OCI-LY3 (cell line): ENCODE data around the gene DOLK.

Experiments
- H2AFZ ChIP-seq: fragments of 200-600, 300-600 bp; shearing (Covaris generic); 2 replicates; pipeline ENCODE4 v1.6.0; 2014; ENCODE audit warnings: antibody characterized with exemption, low read depth, low read length
- H3K27ac ChIP-seq: fragments of 200-600, 300-600 bp; sonication (generic); 2 replicates; pipeline ENCODE4 v1.5.1; 2014; ENCODE audit warnings: mild to moderate bottlenecking, low read length, moderate library complexity, mixed read lengths
- H3K27me3 ChIP-seq: fragments of 200-600, 300-600 bp; sonication (generic); 2 replicates; pipeline ENCODE4 v1.6.1; 2014; ENCODE audit warnings: low read depth, low read length, mixed read lengths
- H3K36me3 ChIP-seq: fragments of 200-600, 300-600 bp; sonication (generic); replicated peaks from 2 replicates; pipeline ENCODE3; 2014; ENCODE audit warnings: low read depth, low read length, mixed read lengths
- H3K4me1 ChIP-seq: fragments of 300-600, 200-600 bp; sonication (generic); 2 replicates; pipeline ENCODE4 v1.6.1; 2014; ENCODE audit warnings: low read length, mixed read lengths
- H3K4me2 ChIP-seq: fragments of 200-600, 300-600 bp; sonication (generic); 2 replicates; pipeline ENCODE4 v1.6.1; 2014; ENCODE audit warnings: low read length, mixed read lengths
- H3K4me3 ChIP-seq: fragments of 300-600, 200-600 bp; sonication (generic); 2 replicates; pipeline ENCODE4 v1.5.1; 2014; ENCODE audit warnings: antibody characterized with exemption, mild to moderate bottlenecking, low read length, moderate library complexity
- H3K79me2 ChIP-seq: fragments of 300-600, 200-600 bp; shearing (Covaris generic); 2 replicates; pipeline ENCODE4 v1.6.1; 2014; ENCODE audit warnings: mild to moderate bottlenecking, low read length, mixed read lengths
- H3K9ac ChIP-seq: fragments of 300-600, 200-600 bp; shearing (Covaris generic); 2 replicates; pipeline ENCODE4 v1.6.0; 2014; ENCODE audit warnings: mild to moderate bottlenecking, low read length, moderate library complexity
- H3K9me3 ChIP-seq: fragments of 200-600, 300-600 bp; shearing (Covaris generic); 2 replicates; pipeline ENCODE4 v1.6.1; 2014; ENCODE audit warnings: low read length, mixed read lengths; ENCODE audit not compliant: insufficient read depth
- H4K20me1 ChIP-seq: fragments of 200-600, 300-600 bp; sonication (generic); 2 replicates; pipeline ENCODE4 v1.6.1; 2016; ENCODE audit warnings: low read length, mixed read lengths; ENCODE audit not compliant: insufficient read depth
- EZH2phosphoT487 ChIP-seq: fragments of 200-600 bp; shearing (Covaris generic); IDR thresholded peaks from 2 replicates; pipeline ENCODE4 v1.6.1; 2018; ENCODE audit warnings: antibody characterized with exemption, mixed run types, low read depth
- TF ChIP-seq, protein P1 (sequence below): fragments of 200-600, 300-600 bp; sonication (generic); IDR thresholded peaks from 2 replicates; pipeline ENCODE4 v1.5.1; 2014; ENCODE audit warnings: antibody characterized with exemption, low read length, low read depth

Gene DOLK

DNA sequence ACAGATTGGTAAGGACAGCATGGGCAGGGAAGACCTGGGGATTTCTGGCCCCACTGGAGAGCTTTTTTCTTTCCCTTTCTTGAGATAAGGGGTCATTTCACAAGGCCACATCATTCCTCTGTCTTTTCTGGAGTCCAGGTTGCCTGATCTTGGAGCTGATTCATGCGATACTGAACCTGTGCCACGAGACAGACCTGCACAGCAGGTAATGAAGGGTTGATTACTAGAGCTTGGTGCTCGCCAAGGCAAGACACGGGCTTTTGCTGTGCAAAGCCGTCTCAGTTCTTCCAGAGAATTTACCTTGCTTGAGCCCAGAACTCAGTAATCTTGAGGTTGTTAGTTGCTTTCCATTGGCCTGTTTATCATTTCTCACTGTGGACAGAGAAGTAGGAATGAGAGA, 39.3 kb upstream of the DOLK start:
- H4K20me1 ChIP-seq: no peaks in the 10 kb centered on the region
- no peaks in the 10 kb centered on the region for H3K79me2 ChIP-seq
- no peak overlapping the region for H3K27ac ChIP-seq
- no peaks in the 10 kb centered on the region for H3K9me3 ChIP-seq
- no peaks in the 10 kb centered on the region for H3K4me1 ChIP-seq
- no peak overlapping the region for H3K4me2 ChIP-seq
- H3K9ac ChIP-seq: no peak overlapping the region
- no peak for TF ChIP-seq EZH2phosphoT487
- TF ChIP-seq, protein P1, sequence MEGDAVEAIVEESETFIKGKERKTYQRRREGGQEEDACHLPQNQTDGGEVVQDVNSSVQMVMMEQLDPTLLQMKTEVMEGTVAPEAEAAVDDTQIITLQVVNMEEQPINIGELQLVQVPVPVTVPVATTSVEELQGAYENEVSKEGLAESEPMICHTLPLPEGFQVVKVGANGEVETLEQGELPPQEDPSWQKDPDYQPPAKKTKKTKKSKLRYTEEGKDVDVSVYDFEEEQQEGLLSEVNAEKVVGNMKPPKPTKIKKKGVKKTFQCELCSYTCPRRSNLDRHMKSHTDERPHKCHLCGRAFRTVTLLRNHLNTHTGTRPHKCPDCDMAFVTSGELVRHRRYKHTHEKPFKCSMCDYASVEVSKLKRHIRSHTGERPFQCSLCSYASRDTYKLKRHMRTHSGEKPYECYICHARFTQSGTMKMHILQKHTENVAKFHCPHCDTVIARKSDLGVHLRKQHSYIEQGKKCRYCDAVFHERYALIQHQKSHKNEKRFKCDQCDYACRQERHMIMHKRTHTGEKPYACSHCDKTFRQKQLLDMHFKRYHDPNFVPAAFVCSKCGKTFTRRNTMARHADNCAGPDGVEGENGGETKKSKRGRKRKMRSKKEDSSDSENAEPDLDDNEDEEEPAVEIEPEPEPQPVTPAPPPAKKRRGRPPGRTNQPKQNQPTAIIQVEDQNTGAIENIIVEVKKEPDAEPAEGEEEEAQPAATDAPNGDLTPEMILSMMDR: no peak
- no peak overlapping the region for H2AFZ ChIP-seq
- H3K36me3 ChIP-seq: peaks cover 48% of the 10 kb centered on the region
- H3K27me3 ChIP-seq: no peaks in the 10 kb centered on the region
- H3K4me3 ChIP-seq: no peak overlapping the region

DNA sequence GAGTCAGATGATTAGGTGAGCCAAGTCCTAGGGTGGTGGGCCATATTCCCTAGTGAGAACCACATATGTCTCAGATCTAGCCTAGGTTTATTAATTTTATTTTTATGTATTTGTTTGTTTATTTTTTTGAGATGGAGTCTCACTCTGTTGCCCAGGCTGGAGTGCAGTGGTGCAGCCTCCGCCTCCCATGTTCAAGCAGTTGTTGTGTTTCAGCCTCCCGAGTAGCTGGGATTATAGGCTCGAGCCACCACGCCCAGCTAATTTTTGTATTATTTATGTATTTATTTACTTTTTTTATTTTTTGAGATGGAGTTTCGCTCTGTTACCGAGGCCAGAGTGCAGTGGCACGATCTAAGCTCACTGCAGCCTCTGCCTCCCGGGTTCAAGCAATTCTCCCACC, 36.1 kb upstream of the DOLK start:
- Histone ChIP-seq H3K4me2 (no peak overlapping the region), H3K9ac (no peak overlapping the region), H3K27me3 (no peaks in the 10 kb centered on the region), H4K20me1 (no peaks in the 10 kb centered on the region), H3K27ac (no peak overlapping the region), H3K36me3 (peaks cover 64% of the 10 kb centered on the region), H3K4me3 (no peak overlapping the region), H3K79me2 (no peaks in the 10 kb centered on the region), H3K4me1 (no peaks in the 10 kb centered on the region), H3K9me3 (no peaks in the 10 kb centered on the region), H2AFZ (no peak overlapping the region)
- no peak for TF ChIP-seq EZH2phosphoT487
- TF ChIP-seq, protein P1: no peak

DNA sequence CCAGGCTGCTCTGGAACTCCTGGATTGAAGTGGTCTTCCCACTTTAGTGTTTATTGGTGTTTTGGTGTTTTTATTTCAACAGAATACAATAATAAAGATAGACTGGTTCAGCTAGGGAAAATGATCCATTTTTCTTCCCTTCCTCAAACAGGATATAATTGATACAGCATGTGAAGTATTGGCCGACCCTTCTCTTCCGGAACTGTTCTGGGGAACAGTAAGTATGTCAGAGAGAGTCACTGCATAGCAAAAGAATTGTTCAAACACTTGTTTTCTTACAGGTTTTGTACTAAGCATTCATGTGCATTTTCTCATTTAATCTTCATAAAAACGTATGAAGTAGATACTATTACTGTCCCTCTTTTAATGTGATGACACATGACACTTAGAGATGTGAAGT, 31.7 kb upstream of the DOLK start:
- H3K27me3 ChIP-seq: no peaks in the 10 kb centered on the region
- no peak overlapping the region for H2AFZ ChIP-seq
- no peaks in the 10 kb centered on the region for H4K20me1 ChIP-seq
- H3K79me2 ChIP-seq: no peaks in the 10 kb centered on the region
- no peak overlapping the region for H3K4me3 ChIP-seq
- H3K9me3 ChIP-seq: no peaks in the 10 kb centered on the region
- no peak overlapping the region for H3K9ac ChIP-seq
- peaks cover 42% of the 10 kb centered on the region for H3K36me3 ChIP-seq
- no peak overlapping the region for H3K27ac ChIP-seq
- no peak for TF ChIP-seq EZH2phosphoT487
- TF ChIP-seq, protein P1: no peak
- no peaks in the 10 kb centered on the region for H3K4me1 ChIP-seq
- H3K4me2 ChIP-seq: no peak overlapping the region

GRCh38 chr9:128972956-128973355, 25.6 kb upstream of the DOLK start:
- H3K9me3 ChIP-seq: no peaks in the 10 kb centered on the region
- no peaks in the 10 kb centered on the region for H3K27me3 ChIP-seq
- H3K79me2 ChIP-seq: no peaks in the 10 kb centered on the region
- no peak overlapping the region for H3K4me2 ChIP-seq
- no peak for TF ChIP-seq EZH2phosphoT487
- TF ChIP-seq, protein P1: no peak
- H3K27ac ChIP-seq: no peak overlapping the region
- H3K36me3 ChIP-seq: peaks cover 43% of the 10 kb centered on the region
- no peaks in the 10 kb centered on the region for H4K20me1 ChIP-seq
- no peak overlapping the region for H3K9ac ChIP-seq
- no peak overlapping the region for H2AFZ ChIP-seq
- no peak overlapping the region for H3K4me3 ChIP-seq
- no peaks in the 10 kb centered on the region for H3K4me1 ChIP-seq
